IPS-20b (cell line): Measurements from ENCODE around the gene SPIN2B.
A peak's percentile ranks its signal among the peaks of the same experiment; 100 is the strongest.
"Not testable (repeated sequence)": the region's sequence is repeated elsewhere in the genome, so short reads cannot be mapped to it uniquely, and the experiment has no call there.

ENCODE experiments used
- H3K27ac ChIP-seq: one replicate; pipeline ENCODE4 v1.5.1; 2013; ENCODE audit warnings: low read length
- H3K27me3 ChIP-seq: 2 replicates; pipeline ENCODE4 v1.6.1; 2013; ENCODE audit warnings: mild to moderate bottlenecking, low read length, inconsistent platforms; ENCODE audit not compliant: insufficient read depth
- H3K36me3 ChIP-seq: 2 replicates; pipeline ENCODE4 v1.6.1; 2013; ENCODE audit warnings: low read depth, mild to moderate bottlenecking, inconsistent platforms, low read length, moderate library complexity; ENCODE audit not compliant: insufficient read depth
- H3K4me1 ChIP-seq: 2 replicates; pipeline ENCODE4 v1.6.1; 2013; ENCODE audit warnings: mild to moderate bottlenecking, control low read depth, inconsistent platforms, low read length, moderate library complexity; ENCODE audit not compliant: insufficient read depth
- H3K4me3 ChIP-seq: 2 replicates; pipeline ENCODE4 v1.5.1; 2013; ENCODE audit warnings: mild to moderate bottlenecking, low read length, inconsistent platforms
- H3K9ac ChIP-seq: 2 replicates; pipeline ENCODE4 v1.6.1; 2013; ENCODE audit warnings: low read depth, mild to moderate bottlenecking, inconsistent platforms, low read length, moderate library complexity
- H3K9me3 ChIP-seq: 2 replicates; pipeline ENCODE4 v1.6.1; 2013; ENCODE audit warnings: mild to moderate bottlenecking, low read depth, low read length, inconsistent platforms; ENCODE audit not compliant: insufficient read depth

Gene SPIN2B

DNA sequence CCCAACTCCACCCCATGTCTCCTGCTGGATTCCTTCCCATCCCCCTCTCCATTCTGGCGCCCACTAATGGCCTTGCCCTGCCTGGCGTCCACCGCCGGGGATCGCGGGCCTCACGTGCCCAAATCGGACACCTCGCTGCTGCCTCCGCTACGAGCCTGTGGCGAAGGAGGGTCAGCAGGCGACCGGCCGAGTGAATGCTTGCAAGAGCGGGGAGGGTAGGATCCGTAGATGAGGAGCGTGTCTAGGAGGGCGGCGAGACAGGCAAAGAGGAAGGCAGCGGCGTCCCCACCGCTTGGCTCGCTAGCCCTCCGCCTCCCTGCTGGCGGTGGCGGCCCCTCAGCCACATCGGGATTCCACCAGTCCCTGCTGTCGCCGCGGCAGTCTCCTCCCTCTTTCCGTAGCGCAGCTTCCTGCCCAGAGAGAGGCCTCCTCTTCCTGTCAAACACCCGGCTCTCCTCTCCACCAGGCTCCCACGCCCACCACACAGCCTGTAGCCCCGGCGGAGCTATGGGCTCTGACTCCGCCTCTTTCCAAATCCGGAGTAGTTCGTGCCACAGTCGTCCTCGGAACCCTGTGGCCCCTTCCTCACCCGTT is at the start of gene SPIN2B:
Gene SPIN2B, minus strand, starts transcription at position 387 of the 594 bp plus-strand sequence.
- no peaks in the 10 kb centered on the region for H3K27me3 ChIP-seq
- H3K4me3 ChIP-seq: peak within 1 kb of the TSS; percentile 73
- H3K9me3 ChIP-seq: no peaks in the 10 kb centered on the region
- peak within 1 kb of the TSS; percentile 74; the same call in 1 of the 2 replicates for H3K9ac ChIP-seq
- no peak within 1 kb of the TSS for H3K27ac ChIP-seq
- H3K4me1 ChIP-seq: no peaks in the 10 kb centered on the region
- peaks cover 12% of the 10 kb centered on the region; the same call in 1 of the 2 replicates for H3K36me3 ChIP-seq

DNA sequence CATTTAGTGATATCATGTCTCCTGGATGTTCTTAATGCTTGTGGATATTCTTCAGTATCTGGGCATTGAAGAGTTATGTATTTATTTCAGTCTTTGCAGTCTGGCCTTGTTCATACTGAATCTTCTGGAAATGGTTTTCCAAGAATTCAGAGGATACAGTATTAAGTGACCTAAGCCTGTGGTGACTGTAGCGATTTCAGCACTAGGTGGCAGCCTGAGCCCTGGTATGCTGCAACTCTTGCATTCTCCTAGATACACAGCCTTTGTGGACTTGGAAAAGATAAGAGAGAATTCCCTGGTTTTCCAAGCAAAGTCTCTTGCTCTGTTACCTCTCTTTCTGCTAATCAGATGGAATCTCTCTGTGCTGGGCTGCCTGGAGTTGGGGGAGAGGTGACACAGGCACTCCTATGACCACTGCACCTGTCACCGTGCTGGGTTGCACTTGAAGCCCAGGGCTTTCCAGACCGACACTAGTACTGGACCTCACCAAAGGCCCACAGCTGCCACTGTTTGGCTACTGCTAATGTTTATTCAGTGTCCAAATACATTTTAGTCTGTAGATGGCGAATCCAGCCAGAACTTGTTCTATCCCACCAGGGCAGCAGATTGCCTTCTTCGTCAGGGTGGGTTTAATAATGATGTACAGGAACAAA is 35.2 kb upstream of the SPIN2B start:
- H3K9me3 ChIP-seq: peaks cover 8% of the 10 kb centered on the region; the same call in 1 of the 2 replicates
- H3K4me1 ChIP-seq: peaks cover 8% of the 10 kb centered on the region; the same call in 1 of the 2 replicates
- no peaks in the 10 kb centered on the region for H3K27me3 ChIP-seq
- H3K27ac ChIP-seq: no peak overlapping the region
- H3K9ac ChIP-seq: no peak overlapping the region
- H3K36me3 ChIP-seq: no peaks in the 10 kb centered on the region
- H3K4me3 ChIP-seq: no peak overlapping the region

DNA sequence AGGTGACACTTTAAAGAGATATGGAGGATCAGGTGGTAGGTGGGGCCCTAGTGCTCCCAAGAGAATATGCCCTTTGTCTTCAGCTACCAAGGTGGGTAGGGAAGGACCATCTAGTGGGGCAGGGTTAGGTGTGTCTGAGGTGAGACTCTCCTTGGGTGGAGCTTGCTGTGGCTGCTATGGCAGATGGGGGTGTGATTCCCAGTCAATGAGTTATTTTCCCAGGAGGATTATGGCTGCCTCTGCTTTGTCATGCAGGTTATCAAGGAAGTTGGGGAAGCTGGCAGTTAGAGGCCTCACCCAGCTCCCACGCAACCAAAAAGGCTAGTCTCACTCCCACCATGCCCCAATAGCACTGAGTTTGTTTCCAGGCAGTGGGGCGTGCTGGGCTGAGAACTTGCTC is 33.8 kb upstream of the SPIN2B start:
- Histone ChIP-seq H3K9ac (no peak overlapping the region), H3K9me3 (peaks cover 8% of the 10 kb centered on the region; the same call in 1 of the 2 replicates), H3K27ac (no peak overlapping the region), H3K27me3 (no peaks in the 10 kb centered on the region), H3K36me3 (no peaks in the 10 kb centered on the region), H3K4me3 (no peak overlapping the region), H3K4me1 (peaks cover 8% of the 10 kb centered on the region; the same call in 1 of the 2 replicates)

DNA sequence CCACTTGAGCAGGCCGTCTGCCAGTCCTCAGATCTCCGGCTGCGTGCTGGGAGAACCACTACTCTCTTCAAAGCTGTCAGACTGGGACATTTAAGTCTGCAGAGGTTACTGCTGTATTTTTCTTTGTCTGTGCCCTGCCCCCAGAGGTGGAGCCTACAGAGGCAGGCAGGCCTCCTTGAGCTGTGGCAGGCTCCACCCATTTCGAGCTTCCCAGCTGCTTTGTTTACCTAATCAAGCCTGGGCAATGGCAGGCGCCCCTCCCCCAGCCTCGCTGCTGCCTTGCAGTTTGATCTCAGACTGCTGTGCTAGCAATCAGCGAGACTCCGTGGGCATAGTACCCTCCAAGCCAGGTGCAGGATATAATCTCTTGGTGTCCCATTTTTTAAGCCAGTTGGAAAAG is 30.9 kb upstream of the SPIN2B start:
- not testable (repeated sequence) for H3K9ac ChIP-seq, H3K27me3 ChIP-seq, H3K4me3 ChIP-seq

GRCh38 chrX:57138674-57139073 is 17.3 kb upstream of the SPIN2B start:
- Histone ChIP-seq H3K36me3 (no peaks in the 10 kb centered on the region), H3K4me1 (no peaks in the 10 kb centered on the region; the same call in 1 of the 2 replicates), H3K9ac (no peak overlapping the region), H3K9me3 (no peaks in the 10 kb centered on the region), H3K4me3 (no peak overlapping the region), H3K27me3 (no peaks in the 10 kb centered on the region), H3K27ac (no peak overlapping the region)

More for the DNA sequence above, 30.9 kb upstream of the SPIN2B start:
- not testable (repeated sequence) for H3K9me3 ChIP-seq, H3K4me1 ChIP-seq, H3K27ac ChIP-seq, H3K36me3 ChIP-seq

DNA sequence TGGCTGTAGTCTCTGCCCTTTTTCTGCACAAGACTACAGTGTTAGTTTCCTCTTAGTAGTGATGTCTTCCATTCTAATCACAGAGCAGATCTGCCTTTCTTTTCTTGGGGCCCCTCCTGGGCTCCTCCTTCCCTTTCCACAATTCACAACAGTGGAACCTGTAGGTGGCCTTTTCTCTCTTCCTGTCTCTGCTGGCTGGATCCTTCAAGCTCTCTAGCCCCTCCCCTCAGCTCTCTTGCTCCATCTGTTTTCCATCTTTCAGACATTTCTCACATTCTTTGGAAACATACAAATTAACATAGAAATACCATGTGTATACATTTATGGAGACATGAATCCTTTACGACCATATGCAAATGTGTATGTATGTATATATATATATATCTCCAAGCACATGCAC is 16.2 kb upstream of the SPIN2B start:
- no peaks in the 10 kb centered on the region; the same call in 1 of the 2 replicates for H3K4me1 ChIP-seq
- peak overlapping the region; percentile 70 for H3K27ac ChIP-seq
- H3K36me3 ChIP-seq: no peaks in the 10 kb centered on the region
- peak overlapping the region; percentile 71; the same call in 1 of the 2 replicates for H3K9ac ChIP-seq
- H3K4me3 ChIP-seq: peak overlapping the region; percentile 68; the same call in 1 of the 2 replicates
- H3K27me3 ChIP-seq: no peaks in the 10 kb centered on the region
- no peaks in the 10 kb centered on the region for H3K9me3 ChIP-seq

- Histone ChIP-seq H3K9ac (peak within 1 kb of the TSS; percentile 71; the same call in 1 of the 2 replicates), H3K4me3 (peak within 1 kb of the TSS; percentile 68; the same call in 1 of the 2 replicates), H3K27ac (peak within 1 kb of the TSS; percentile 70)
- not testable (repeated sequence) for H3K9me3 ChIP-seq, H3K36me3 ChIP-seq, H3K4me1 ChIP-seq, H3K27me3 ChIP-seq
These were observed 15.7 kb upstream of the SPIN2B start, which contains the start of gene SPIN2A for GRCh38 chrX:57137073-57137472. TSS of gene SPIN2A (minus strand) at chrX:57137397. CDS start at chrX:57136597, 800 bp downstream.

- H3K4me3 ChIP-seq: peak overlapping the region; percentile 68; the same call in 1 of the 2 replicates
- H3K9me3 ChIP-seq, H3K27me3 ChIP-seq, H3K9ac ChIP-seq, H3K36me3 ChIP-seq, H3K4me1 ChIP-seq, H3K27ac ChIP-seq: not testable (repeated sequence)
These were observed 15.2 kb upstream of the SPIN2B start for GRCh38 chrX:57136589-57136988.

DNA sequence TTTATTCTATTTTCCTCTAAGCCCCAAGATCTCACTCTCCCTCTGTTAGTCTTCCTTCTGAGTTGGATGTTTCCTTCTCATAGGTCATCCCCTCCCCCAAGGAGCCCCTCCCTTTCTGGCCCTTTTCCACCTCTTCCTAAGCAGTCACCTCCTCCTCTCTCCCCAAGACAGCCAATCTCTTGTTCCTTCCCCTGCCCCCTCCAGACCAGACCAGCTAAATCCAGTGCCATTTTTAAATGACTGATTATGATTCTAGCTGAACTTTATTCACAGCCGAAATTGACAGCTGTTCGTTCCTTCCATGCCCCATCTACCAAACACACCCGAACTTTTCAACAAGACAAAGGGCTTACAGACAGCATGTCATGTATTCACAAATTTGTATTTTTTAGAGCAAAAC is 13.9 kb upstream of the SPIN2B start:
- Histone ChIP-seq H3K4me3 (no peak overlapping the region), H3K27ac (no peak overlapping the region), H3K9ac (no peak overlapping the region), H3K9me3 (no peaks in the 10 kb centered on the region), H3K36me3 (no peaks in the 10 kb centered on the region), H3K4me1 (no peaks in the 10 kb centered on the region; the same call in 1 of the 2 replicates), H3K27me3 (no peaks in the 10 kb centered on the region)

DNA sequence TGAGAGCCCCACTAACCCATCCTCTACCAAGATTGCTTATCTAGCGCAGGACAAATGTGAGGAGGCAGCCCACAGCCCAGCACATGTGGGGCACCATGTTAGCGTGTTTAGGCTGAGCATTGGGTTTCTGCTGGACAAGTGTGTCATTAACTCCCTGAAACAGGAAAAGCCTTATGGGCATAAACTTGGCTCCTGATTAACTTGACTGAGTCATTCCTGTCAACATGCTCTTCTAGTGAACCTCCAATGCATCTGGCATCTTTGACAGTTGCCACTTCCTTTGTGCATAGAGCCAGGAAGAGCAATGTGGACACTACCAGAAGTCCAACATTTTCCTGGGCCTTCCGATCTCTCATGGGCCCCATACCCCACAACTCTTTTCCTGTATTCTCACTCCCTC is 13.4 kb upstream of the SPIN2B start:
- no peak overlapping the region for H3K4me3 ChIP-seq
- no peaks in the 10 kb centered on the region for H3K9me3 ChIP-seq
- no peaks in the 10 kb centered on the region; the same call in 1 of the 2 replicates for H3K4me1 ChIP-seq
- no peaks in the 10 kb centered on the region for H3K36me3 ChIP-seq
- no peak overlapping the region for H3K9ac ChIP-seq
- no peak overlapping the region for H3K27ac ChIP-seq
- H3K27me3 ChIP-seq: no peaks in the 10 kb centered on the region

DNA sequence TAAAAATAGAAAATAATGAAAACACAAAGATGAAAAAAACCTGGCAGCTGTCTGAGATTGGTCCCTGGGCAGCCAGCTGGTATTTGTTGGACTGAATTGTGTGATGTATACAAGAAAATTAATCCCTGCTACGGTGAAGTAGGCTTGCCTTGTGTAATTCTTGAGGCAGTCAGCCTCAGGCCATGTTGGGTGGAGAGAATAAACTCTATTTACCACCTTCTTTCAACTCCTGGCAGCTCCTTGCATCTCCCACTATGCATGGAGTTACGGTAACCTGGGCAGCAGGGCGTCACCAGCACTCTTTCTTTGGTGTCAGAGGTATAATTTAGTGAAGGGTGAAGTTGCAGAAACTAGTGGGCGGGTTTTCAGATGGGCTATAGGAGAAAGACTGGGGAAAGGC is 12.4 kb upstream of the SPIN2B start:
- Histone ChIP-seq H3K27ac (no peak overlapping the region), H3K36me3 (no peaks in the 10 kb centered on the region), H3K4me1 (no peaks in the 10 kb centered on the region; the same call in 1 of the 2 replicates), H3K4me3 (no peak overlapping the region), H3K27me3 (no peaks in the 10 kb centered on the region), H3K9ac (no peak overlapping the region), H3K9me3 (no peaks in the 10 kb centered on the region)

DNA sequence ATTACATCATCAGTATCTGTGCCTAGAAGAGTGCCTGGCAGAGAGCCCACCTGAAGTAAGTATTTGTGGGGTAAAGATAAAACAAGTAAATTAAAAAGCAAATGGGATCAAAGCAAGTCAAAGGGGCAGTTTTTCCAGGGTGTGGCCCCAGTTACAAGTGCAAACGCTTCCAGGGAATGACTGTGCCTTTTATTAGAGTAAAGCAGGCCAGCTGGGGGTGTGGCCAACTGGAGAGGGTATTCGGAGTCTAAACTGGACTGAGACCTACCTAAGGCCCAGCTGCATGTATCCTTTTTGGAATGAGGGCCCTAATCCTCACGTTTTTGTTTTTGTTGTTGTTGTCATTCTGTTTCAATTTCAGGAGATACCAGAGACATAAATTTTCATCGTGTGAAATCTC is 11.9 kb upstream of the SPIN2B start:
- not testable (repeated sequence) for H3K27ac ChIP-seq, H3K9me3 ChIP-seq, H3K36me3 ChIP-seq, H3K27me3 ChIP-seq, H3K4me1 ChIP-seq, H3K4me3 ChIP-seq, H3K9ac ChIP-seq
